HCT116 (cell line): ENCODE data around the gene PAQR6. TPM values are rescaled to one million over a fixed set of nuclear protein-coding genes. Genes with fewer than 3 reads are reported as not detected.

Source experiments
- ATAC-seq: fragments of 200-7000 bp; cut with Tn5 transposase; 2 replicates; pipeline ENCODE4 v1.9.1; 2020; ENCODE audit warnings: mild to moderate bottlenecking, moderate library complexity
- BruUV-seq: library from RNA; stranded (reverse); fragments of 400-500 nt; replicated peaks from 2 replicates; lab custom pipeline; 2021; lab: Mats Ljungman, UMichigan
- CTCF ChIA-PET: fragments of 300-600 bp; sonication (Branson Sonifier 250); formaldehyde crosslinking; loops from one replicate; lab custom pipeline; 2021; ENCODE audit warnings: antibody characterized with exemption; lab: Charles Lee
- POLR2A ChIA-PET: fragments of 300-600, 350-600 bp; sonication (Branson Sonifier 250); formaldehyde crosslinking; loops from one replicate; lab custom pipeline; 2021; ENCODE audit warnings: antibody characterized with exemption; lab: Charles Lee
- RAD21 ChIA-PET, 2 experiments: fragments of 300-600 bp; sonication (Branson Sonifier 250); formaldehyde crosslinking; loops; one replicate each; lab custom pipeline; 2023; ENCODE audit warnings: low total read pairs in 2 of 2; ENCODE audit not compliant: uncharacterized antibody in 2 of 2, unreplicated experiment in 2 of 2, low non-redundant PET in 1 of 2; lab: Charles Lee
- DNase-seq: peaks from one replicate; pipeline ENCODE4 v3.0.0-alpha.2; 2010; ENCODE audit warnings: low read depth, low spot score
- H2AFZ ChIP-seq: fragments of 200-600 bp; shearing (Covaris generic), sonication (generic); 2 replicates; pipeline ENCODE4 v1.6.1; 2017; ENCODE audit warnings: low read depth, mixed run types, mixed read lengths, antibody characterized with exemption, low read length; ENCODE audit not compliant: poor library complexity, severe bottlenecking
- H3K27ac ChIP-seq: 2 replicates; pipeline ENCODE4 v1.5.1; 2012; ENCODE audit warnings: low read depth, low read length
- H3K27me3 ChIP-seq: fragments of 200-600 bp; sonication (generic); 2 replicates; pipeline ENCODE4 v1.6.1; 2016; ENCODE audit warnings: mixed run types, low read length, mixed read lengths; ENCODE audit not compliant: insufficient read depth
- H3K36me3 ChIP-seq, 2 experiments: fragments of 200-500 bp in 1 of 2; fragments of 200-600 bp in 1 of 2; sonication (Bioruptor generic) in 1 of 2; sonication (generic) in 1 of 2; 2 replicates each; pipeline versions ENCODE4 v1.5.1 to v1.6.1; 2014 to 2016; ENCODE audit warnings: low read length in 2 of 2, inconsistent platforms in 1 of 2, mixed read lengths in 1 of 2, mixed run types in 1 of 2; ENCODE audit not compliant: insufficient read depth in 2 of 2, control insufficient read depth in 1 of 2
- H3K4me1 ChIP-seq, 2 experiments: fragments of 200-600 bp in 1 of 2; sonication (generic) in 1 of 2; 2 replicates each; pipeline versions ENCODE4 v1.5.1 to v1.6.1; 2012 to 2017; ENCODE audit warnings: low read length in 2 of 2, inconsistent platforms in 1 of 2, mild to moderate bottlenecking in 1 of 2, mixed read lengths in 1 of 2, mixed run types in 1 of 2, moderate library complexity in 1 of 2; ENCODE audit not compliant: insufficient read depth in 2 of 2, control insufficient read depth in 1 of 2
- H3K4me2 ChIP-seq: fragments of 200-600 bp; sonication (generic); 2 replicates; pipeline ENCODE4 v1.6.1; 2017; ENCODE audit warnings: mixed run types, low read length, mixed read lengths
- H3K4me3 ChIP-seq, 2 experiments: fragments of 200-600 bp in 1 of 2; sonication (generic) in 1 of 2; replicated peaks in 1 of 2; 2 replicates each; pipeline ENCODE4 v1.5.1; 2011 to 2016; ENCODE audit warnings: low read length in 2 of 2, control low read depth in 1 of 2, low read depth in 1 of 2, mild to moderate bottlenecking in 1 of 2, mixed read lengths in 1 of 2, mixed run types in 1 of 2
- H3K79me2 ChIP-seq: fragments of 200-600 bp; sonication (generic); 2 replicates; pipeline ENCODE4 v1.6.1; 2017; ENCODE audit warnings: mild to moderate bottlenecking, mixed run types, low read length, moderate library complexity, mixed read lengths; ENCODE audit not compliant: insufficient read depth
- H3K9ac ChIP-seq: fragments of 200-600 bp; sonication (generic); 2 replicates; pipeline ENCODE4 v1.6.1; 2016; ENCODE audit warnings: low read length, mixed read lengths
- H3K9me2 ChIP-seq: fragments of 200-600 bp; sonication (generic), shearing (Covaris generic); 2 replicates; pipeline ENCODE4 v1.6.1; 2017; ENCODE audit warnings: mixed run types, mild to moderate bottlenecking, moderate library complexity; ENCODE audit not compliant: insufficient read depth
- H3K9me3 ChIP-seq, 2 experiments: fragments of 200-500 bp in 1 of 2; fragments of 200-600 bp in 1 of 2; sonication (Bioruptor generic) in 1 of 2; sonication (generic) in 1 of 2; 2 replicates each; pipeline ENCODE4 v1.6.1; 2014 to 2017; ENCODE audit warnings: low read length in 2 of 2, mixed read lengths in 2 of 2, inconsistent platforms in 1 of 2, low read depth in 1 of 2, mild to moderate bottlenecking in 1 of 2, mixed run types in 1 of 2, moderate library complexity in 1 of 2; ENCODE audit not compliant: control insufficient read depth in 1 of 2, insufficient read depth in 1 of 2
- H4K20me1 ChIP-seq: fragments of 200-600 bp; sonication (generic), shearing (Covaris generic); 2 replicates; pipeline ENCODE4 v1.6.1; 2017; ENCODE audit warnings: mixed run types, mild to moderate bottlenecking, moderate library complexity; ENCODE audit not compliant: insufficient read depth
- CBX3 ChIP-seq: IDR thresholded peaks from 2 replicates; pipeline ENCODE4 v1.6.1; 2012; ENCODE audit warnings: low read depth
- CEBPB ChIP-seq: IDR thresholded peaks from 2 replicates; pipeline ENCODE4 v1.6.1; 2012; ENCODE audit warnings: low read depth
- CTCF ChIP-seq, 3 experiments: fragments of 200-600 bp in 1 of 3; sonication (generic) in 1 of 3; IDR thresholded peaks in 2 of 3; conservative IDR thresholded peaks in 1 of 3; 2 replicates each; pipeline ENCODE4 v1.5.1; 2012 to 2017; ENCODE audit warnings: low read depth in 2 of 3, low read length in 2 of 3, antibody characterized with exemption in 1 of 3, borderline replicate concordance in 1 of 3, control low read depth in 1 of 3, mild to moderate bottlenecking in 1 of 3, mixed read lengths in 1 of 3, mixed run types in 1 of 3, moderate library complexity in 1 of 3; ENCODE audit not compliant: insufficient read depth in 1 of 3
- EGR1 ChIP-seq: IDR thresholded peaks from 2 replicates; pipeline ENCODE4 v1.6.1; 2012; ENCODE audit warnings: low read depth
- ELF1 ChIP-seq: IDR thresholded peaks from 2 replicates; pipeline ENCODE4 v1.6.1; 2012; ENCODE audit warnings: low read depth, borderline replicate concordance
- EZH2 ChIP-seq: fragments of 200-600 bp; sonication (generic); IDR thresholded peaks from 2 replicates; pipeline ENCODE4 v1.6.1; 2017; ENCODE audit warnings: antibody characterized with exemption, mixed run types
- EZH2phosphoT487 ChIP-seq: fragments of 200-600 bp; IDR thresholded peaks from 2 replicates; pipeline ENCODE4 v1.6.1; 2018; ENCODE audit warnings: antibody characterized with exemption, borderline replicate concordance
- FOSL1 ChIP-seq: IDR thresholded peaks from 2 replicates; pipeline ENCODE4 v1.6.1; 2012; ENCODE audit warnings: low read depth
- JUND ChIP-seq: IDR thresholded peaks from 2 replicates; pipeline ENCODE4 v1.6.1; 2012
- POLR2A ChIP-seq: IDR thresholded peaks from 2 replicates; pipeline ENCODE4 v1.7.0; 2011; ENCODE audit warnings: borderline replicate concordance; ENCODE audit not compliant: insufficient read depth, insufficient read length; ENCODE audit errors: extremely low read depth
- RAD21 ChIP-seq: IDR thresholded peaks from 2 replicates; pipeline ENCODE4 v1.6.1; 2012; ENCODE audit warnings: low read depth, mild to moderate bottlenecking
- SIN3A ChIP-seq: IDR thresholded peaks from 2 replicates; pipeline ENCODE4 v1.6.1; 2012; ENCODE audit warnings: low read depth
- SRF ChIP-seq: IDR thresholded peaks from 2 replicates; pipeline ENCODE4 v1.6.1; 2012; ENCODE audit warnings: low read depth
- YY1 ChIP-seq: IDR thresholded peaks from 2 replicates; pipeline ENCODE4 v1.6.1; 2011; ENCODE audit warnings: low read length, low read depth, moderate library complexity, mild to moderate bottlenecking; ENCODE audit not compliant: insufficient replicate concordance; ENCODE audit errors: extremely low read depth
- ZBTB33 ChIP-seq: IDR thresholded peaks from 2 replicates; pipeline ENCODE4 v1.6.1; 2011; ENCODE audit warnings: mild to moderate bottlenecking, low read length, moderate library complexity; ENCODE audit not compliant: insufficient replicate concordance; ENCODE audit errors: extremely low read depth
- ZNF274 ChIP-seq: fragments of 200-500 bp; sonication (Bioruptor generic); IDR thresholded peaks from 2 replicates; pipeline ENCODE4 v1.6.1; 2014; ENCODE audit warnings: mild to moderate bottlenecking, low read depth, low read length, inconsistent platforms
- intact Hi-C: fragments of 100-400 bp; cut with micrococcal nuclease; formaldehyde crosslinking; loops from 2 replicates; pipeline ENCODE4 v1.10.0; 2022
- total RNA-seq: library from RNA; stranded (reverse); gene quantifications from one replicate; pipeline ENCODE4 v1.2.1, GENCODE V29; 2021; ENCODE audit not compliant: unreplicated experiment

PAQR6 gene
- total RNA-seq, 1 experiment from 2014 or later = 10.9 TPM

- no peaks in the 10 kb centered on the region for H4K20me1 ChIP-seq
- ATAC-seq = no peak
- peaks cover 1 to 8% of the 10 kb centered on the region in 2 experiments; a peak in 1 of 4 replicates for H3K36me3 ChIP-seq
- H3K9me2 ChIP-seq = no peaks in the 10 kb centered on the region
- TF ChIP-seq CEBPB = no peak
- TF ChIP-seq, all 23 proteins: peak for 0
- Histone ChIP-seq H3K4me2 (no peak overlapping the region), H3K27ac (no peak overlapping the region), H3K4me1 (peaks cover 8 to 20% of the 10 kb centered on the region in 2 experiments), H3K79me2 (peaks cover 46% of the 10 kb centered on the region), H3K9ac (no peak overlapping the region), H2AFZ (no peak overlapping the region), H3K27me3 (no peaks in the 10 kb centered on the region), H3K4me3 (no peak overlapping the region), H3K9me3 (no peaks in the 10 kb centered on the region)
- CTCF ChIA-PET = no interaction called here
- RAD21 ChIA-PET = no interaction called here
- POLR2A ChIA-PET = interaction anchor here (6.3 kb wide), 1 partner anchor 16 kb away, joined by 21 read pairs; the partner anchor contains the start of gene PMF1
- BruUV-seq = no TSS peak
- DNase-seq = no peak
- intact Hi-C loops = no loop called here
These were observed 51.4 kb downstream of the PAQR6 start for GRCh38 chr1:156196445-156196844.

DNA sequence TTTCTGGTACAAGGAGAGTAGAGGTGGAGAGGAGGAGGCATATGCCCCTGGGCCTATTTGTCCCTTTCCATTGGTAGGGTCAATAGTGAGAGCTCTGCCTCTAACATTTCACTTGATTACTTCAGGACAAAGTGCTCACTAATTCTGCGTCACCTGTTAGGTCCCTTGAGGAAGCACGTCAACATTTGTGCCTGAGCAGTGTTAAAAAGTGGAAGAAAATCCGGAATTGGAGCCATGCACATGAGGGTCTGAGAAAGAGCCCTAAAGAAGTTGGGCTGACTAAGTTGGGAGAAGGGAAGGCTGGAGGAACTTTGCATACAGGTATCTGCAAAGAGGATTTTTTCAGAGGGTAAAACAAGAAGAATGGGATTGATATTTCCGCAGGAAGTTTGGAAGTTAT, 52.0 kb downstream of the PAQR6 start:
- H3K27ac ChIP-seq = no peak overlapping the region
- DNase-seq (no peak), ATAC-seq (no peak)
- no peak overlapping the region for H3K4me2 ChIP-seq
- peaks cover 8 to 20% of the 10 kb centered on the region in 2 experiments for H3K4me1 ChIP-seq
- H3K79me2 ChIP-seq = peaks cover 46% of the 10 kb centered on the region
- no TSS peak for BruUV-seq
- no peak overlapping the region for H2AFZ ChIP-seq
- H3K27me3 ChIP-seq = no peaks in the 10 kb centered on the region
- intact Hi-C loops = no loop called here
- ChIA-PET CTCF (no interaction called here), POLR2A (interaction anchor here (6.3 kb wide), 1 partner anchor 17 kb away, joined by 21 read pairs; the partner anchor contains the start of gene PMF1), RAD21 (no interaction called here)
- no peak for TF ChIP-seq JUND
- TF ChIP-seq SRF = no peak
- no peak for TF ChIP-seq ELF1
- TF ChIP-seq SIN3A = no peak
- no peak for TF ChIP-seq POLR2A
- no peak for TF ChIP-seq CBX3
- TF ChIP-seq CEBPB = no peak
- no peak for TF ChIP-seq ZBTB33
- TF ChIP-seq EGR1 = no peak
- no peak for TF ChIP-seq EZH2phosphoT487
- TF ChIP-seq EZH2 = no peak
- TF ChIP-seq CTCF (IDR thresholded peaks at IDR 0.05 in 2 of 3, conservative IDR thresholded peaks at IDR 0.05 in 1 of 3; ENCODE audit: borderline replicate concordance in 1 of 3, insufficient read depth in 1 of 3, low read depth in 2 of 3, low read length in 2 of 3) = no peak
- no peak for TF ChIP-seq ZNF274
- no peak for TF ChIP-seq RAD21
- TF ChIP-seq FOSL1 = no peak
- no peak for TF ChIP-seq YY1
- H3K9ac ChIP-seq = no peak overlapping the region
- H3K36me3 ChIP-seq = 0 out of 4 replicates have a peak, but pooled peaks cover 0 to 8% of the 10 kb centered on the region in 2 experiments
- no peaks in the 10 kb centered on the region for H3K9me2 ChIP-seq
- no peaks in the 10 kb centered on the region for H3K9me3 ChIP-seq
- H4K20me1 ChIP-seq = no peaks in the 10 kb centered on the region
- H3K4me3 ChIP-seq = no peak overlapping the region
